Esophagus (tissue), 2 donors: Measurements from ENCODE around the gene CEL. TPM values are rescaled to one million over a fixed set of nuclear protein-coding genes. Genes with fewer than 3 reads are reported as not detected.
"Not testable (repeated sequence)": the region's sequence is repeated elsewhere in the genome, so short reads cannot be mapped to it uniquely, and the experiment has no call there.

ENCODE experiments used
- H3K27ac ChIP-seq, 2 donors: one replicate each; pipeline ENCODE4 v1.5.1; 2013; ENCODE audit warnings: low read depth in 2 of 2, mild to moderate bottlenecking in 2 of 2, inconsistent platforms in 1 of 2, low read length in 1 of 2, moderate library complexity in 1 of 2
- H3K27me3 ChIP-seq, 2 donors: one replicate each; pipeline ENCODE4 v1.6.1; 2013; ENCODE audit warnings: low read length in 2 of 2, control low read depth in 1 of 2, mild to moderate bottlenecking in 1 of 2; ENCODE audit not compliant: insufficient read depth in 2 of 2, control insufficient read depth in 1 of 2
- H3K36me3 ChIP-seq, 2 donors: one replicate each; pipeline ENCODE4 v1.6.1; 2013; ENCODE audit warnings: low read length in 1 of 2; ENCODE audit not compliant: control insufficient read depth in 2 of 2, insufficient read depth in 2 of 2
- H3K4me1 ChIP-seq, 2 donors: one replicate each; pipeline ENCODE4 v1.6.1; 2013; ENCODE audit warnings: low read length in 1 of 2; ENCODE audit not compliant: control insufficient read depth in 2 of 2, insufficient read depth in 2 of 2
- H3K4me3 ChIP-seq, 2 donors: one replicate each; pipeline ENCODE4 v1.5.1; 2013; ENCODE audit warnings: low read length in 2 of 2, mild to moderate bottlenecking in 2 of 2, low read depth in 1 of 2, moderate library complexity in 1 of 2
- H3K9me3 ChIP-seq, 2 donors: one replicate each; pipeline ENCODE4 v1.6.1; 2013; ENCODE audit warnings: mild to moderate bottlenecking in 2 of 2, low read depth in 1 of 2, low read length in 1 of 2, moderate library complexity in 1 of 2; ENCODE audit not compliant: control insufficient read depth in 2 of 2, insufficient read depth in 1 of 2
- WGBS, 2 donors: extraction: QIAGEN DNeasy Blood & Tissue Kit; methylation state at CpG; one replicate each; pipeline ENCODE4 v1.1.7; 2013; 5-methylcytosine and 5-hydroxymethylcytosine counted together
- polyA plus RNA-seq, 2 donors: library from polyadenylated mRNA; stranded (reverse); fragments of 200-250 nt; gene quantifications; one replicate each; pipeline ENCODE4 v1.2.3, GENCODE V29; 2013
- donor health status: healthy with polysubstance abuse.
- donor health status: Bipolar disorder and iron deficiency.

Gene CEL
- polyA plus RNA-seq, 2 donors: 2.1 to 3.3 TPM

- H3K36me3 ChIP-seq: peaks cover 0 to 5% of the 10 kb centered on the region in 2 donors
- H3K4me3 ChIP-seq: no peak overlapping the region
- no peak overlapping the region for H3K27ac ChIP-seq
- no peaks in the 10 kb centered on the region for H3K9me3 ChIP-seq
- WGBS, 2 donors: 78 to 93% methylated on average over 10 to 11 of the region's 11 CpGs
- H3K4me1 ChIP-seq: peaks cover 2 to 19% of the 10 kb centered on the region in 2 donors
- no peaks in the 10 kb centered on the region for H3K27me3 ChIP-seq
Measured at GRCh38 chr9:133067006-133067405, 5.2 kb downstream of the CEL start.

DNA sequence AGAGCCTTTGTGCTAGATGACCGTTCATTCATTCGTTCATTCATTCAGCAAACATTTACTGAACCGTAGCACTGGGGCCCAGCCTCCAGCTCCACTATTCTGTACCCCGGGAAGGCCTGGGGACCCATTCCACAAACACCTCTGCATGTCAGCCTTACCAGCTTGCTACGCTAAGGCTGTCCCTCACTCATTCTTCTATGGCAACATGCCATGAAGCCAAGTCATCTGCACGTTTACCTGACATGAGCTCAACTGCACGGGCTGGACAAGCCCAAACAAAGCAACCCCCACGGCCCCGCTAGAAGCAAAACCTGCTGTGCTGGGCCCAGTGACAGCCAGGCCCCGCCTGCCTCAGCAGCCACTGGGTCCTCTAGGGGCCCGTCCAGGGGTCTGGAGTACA is 6.0 kb downstream of the CEL start:
- Histone ChIP-seq H3K27me3 (no peaks in the 10 kb centered on the region), H3K9me3 (no peaks in the 10 kb centered on the region), H3K4me3 (no peak overlapping the region), H3K4me1 (peaks cover 2 to 19% of the 10 kb centered on the region in 2 donors), H3K27ac (no peak overlapping the region), H3K36me3 (peaks cover 0 to 5% of the 10 kb centered on the region in 2 donors)
- WGBS, 2 donors: 55 to 64% methylated on average over 11 of the region's 11 CpGs

GRCh38 chr9:133068431-133068830 is 6.7 kb downstream of the CEL start:
- not testable (repeated sequence) for H3K27ac ChIP-seq
- 91 to 100% methylated on average over 1 to 3 of the region's 15 CpGs for WGBS, 2 donors

GRCh38 chr9:133070500-133070961 is 8.8 kb downstream of the CEL start:
- H3K4me1 ChIP-seq, H3K27me3 ChIP-seq, H3K36me3 ChIP-seq, H3K27ac ChIP-seq, H3K4me3 ChIP-seq, H3K9me3 ChIP-seq: not testable (repeated sequence)
- WGBS, 2 donors: 77 to 89% methylated on average over 17 of the region's 17 CpGs

More at GRCh38 chr9:133068431-133068830, 6.7 kb downstream of the CEL start:
- H3K4me1 ChIP-seq: peaks cover 2 to 17% of the 10 kb centered on the region in 2 donors
- H3K36me3 ChIP-seq, H3K27me3 ChIP-seq, H3K4me3 ChIP-seq, H3K9me3 ChIP-seq: not testable (repeated sequence)

DNA sequence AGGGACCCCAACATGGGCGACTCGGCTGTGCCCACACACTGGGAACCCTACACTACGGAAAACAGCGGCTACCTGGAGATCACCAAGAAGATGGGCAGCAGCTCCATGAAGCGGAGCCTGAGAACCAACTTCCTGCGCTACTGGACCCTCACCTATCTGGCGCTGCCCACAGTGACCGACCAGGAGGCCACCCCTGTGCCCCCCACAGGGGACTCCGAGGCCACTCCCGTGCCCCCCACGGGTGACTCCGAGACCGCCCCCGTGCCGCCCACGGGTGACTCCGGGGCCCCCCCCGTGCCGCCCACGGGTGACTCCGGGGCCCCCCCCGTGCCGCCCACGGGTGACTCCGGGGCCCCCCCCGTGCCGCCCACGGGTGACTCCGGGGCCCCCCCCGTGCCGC is 9.2 kb downstream of the CEL start:
- H3K9me3 ChIP-seq, H3K4me3 ChIP-seq, H3K4me1 ChIP-seq, H3K36me3 ChIP-seq, H3K27me3 ChIP-seq, H3K27ac ChIP-seq: not testable (repeated sequence)
- 84 to 87% methylated on average over 12 to 23 of the region's 31 CpGs for WGBS, 2 donors

DNA sequence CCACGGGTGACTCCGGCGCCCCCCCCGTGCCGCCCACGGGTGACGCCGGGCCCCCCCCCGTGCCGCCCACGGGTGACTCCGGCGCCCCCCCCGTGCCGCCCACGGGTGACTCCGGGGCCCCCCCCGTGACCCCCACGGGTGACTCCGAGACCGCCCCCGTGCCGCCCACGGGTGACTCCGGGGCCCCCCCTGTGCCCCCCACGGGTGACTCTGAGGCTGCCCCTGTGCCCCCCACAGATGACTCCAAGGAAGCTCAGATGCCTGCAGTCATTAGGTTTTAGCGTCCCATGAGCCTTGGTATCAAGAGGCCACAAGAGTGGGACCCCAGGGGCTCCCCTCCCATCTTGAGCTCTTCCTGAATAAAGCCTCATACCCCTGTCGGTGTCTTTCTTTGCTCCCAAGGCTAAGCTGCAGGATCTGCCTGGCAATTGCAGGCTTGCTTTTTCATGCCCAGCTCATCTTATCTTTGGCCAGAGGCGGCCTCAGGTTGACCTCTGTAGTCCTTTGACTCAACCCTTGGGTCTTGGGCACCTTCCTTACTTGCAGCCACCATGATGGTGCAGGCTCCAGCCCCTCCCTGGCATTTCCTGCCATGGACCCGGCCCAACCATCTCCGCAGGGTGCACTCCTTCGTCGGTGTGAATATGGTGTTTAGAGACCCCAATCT is 9.8 kb downstream of the CEL start:
- 78 to 84% methylated on average over 13 to 33 of the region's 33 CpGs for WGBS, 2 donors
- H3K27ac ChIP-seq: no peak overlapping the region
- H3K4me1 ChIP-seq: peaks cover 0 to 2% of the 10 kb centered on the region in 2 donors
- H3K36me3 ChIP-seq: no peaks in the 10 kb centered on the region
- H3K27me3 ChIP-seq: no peaks in the 10 kb centered on the region
- no peaks in the 10 kb centered on the region for H3K9me3 ChIP-seq
- H3K4me3 ChIP-seq: no peak overlapping the region

- WGBS, 2 donors: 91 to 92% methylated on average over 5 of the region's 5 CpGs
- not testable (repeated sequence) for H3K4me3 ChIP-seq, H3K9me3 ChIP-seq, H3K27me3 ChIP-seq, H3K36me3 ChIP-seq, H3K4me1 ChIP-seq, H3K27ac ChIP-seq
Measured at GRCh38 chr9:133072210-133072609, 10.4 kb downstream of the CEL start.

- Histone ChIP-seq H3K27ac (no peak overlapping the region), H3K9me3 (no peaks in the 10 kb centered on the region), H3K4me3 (no peak overlapping the region), H3K36me3 (no peaks in the 10 kb centered on the region), H3K27me3 (no peaks in the 10 kb centered on the region), H3K4me1 (no peaks in the 10 kb centered on the region)
- WGBS, 2 donors: 74 to 81% methylated on average over 12 of the region's 12 CpGs
Measured at GRCh38 chr9:133073086-133074014, 11.6 kb downstream of the CEL start.

- 44 to 56% methylated on average over 8 of the region's 8 CpGs for WGBS, 2 donors
- Histone ChIP-seq H3K27ac (no peak overlapping the region), H3K27me3 (no peaks in the 10 kb centered on the region), H3K4me1 (no peaks in the 10 kb centered on the region), H3K4me3 (no peak overlapping the region), H3K36me3 (no peaks in the 10 kb centered on the region), H3K9me3 (no peaks in the 10 kb centered on the region)
Measured at GRCh38 chr9:133074111-133074651, 12.4 kb downstream of the CEL start.
